ENCODE data around the gene SAYSD1.

SAYSD1 gene

DNA sequence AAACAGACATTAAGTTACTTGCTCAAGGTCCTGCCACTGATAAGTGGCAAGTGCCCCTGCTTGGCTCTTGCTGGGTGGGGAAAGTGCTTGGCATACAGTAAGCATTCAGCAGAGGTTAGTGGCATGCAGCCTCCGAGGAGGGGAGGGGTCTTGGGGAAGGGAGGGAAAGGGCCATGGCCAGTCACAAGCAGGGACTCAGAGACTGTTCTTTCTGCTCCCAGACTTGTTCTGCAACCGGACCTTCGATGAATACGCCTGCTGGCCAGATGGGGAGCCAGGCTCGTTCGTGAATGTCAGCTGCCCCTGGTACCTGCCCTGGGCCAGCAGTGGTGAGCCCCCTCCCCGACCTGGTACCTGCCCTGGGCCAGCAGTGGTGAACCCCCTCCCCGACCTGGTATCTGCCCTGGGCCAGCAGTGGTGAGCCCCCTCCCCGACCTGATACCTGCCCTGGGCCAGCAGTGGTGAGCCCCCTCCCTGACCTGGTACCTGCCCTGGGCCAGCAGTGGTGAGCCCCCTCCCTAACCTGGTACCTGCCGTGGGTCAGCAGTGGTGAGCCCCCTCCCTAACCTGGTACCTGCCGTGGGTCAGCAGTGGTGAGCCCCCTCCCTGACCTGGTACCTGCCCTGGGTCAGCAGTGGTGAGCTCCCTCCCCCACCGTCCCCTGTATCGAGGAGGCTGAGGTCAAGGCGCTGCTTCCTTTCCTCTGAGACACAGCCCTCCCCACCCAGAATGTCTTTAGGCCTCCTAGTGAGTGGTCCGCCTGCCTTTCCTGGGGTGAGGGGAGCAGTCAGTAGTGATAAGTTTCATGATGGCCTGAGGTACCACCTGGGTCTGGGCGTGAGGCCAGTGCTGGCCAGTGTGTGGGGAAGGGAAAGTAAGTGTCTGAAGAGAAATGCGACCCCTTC lies 57.5 kb downstream of the SAYSD1 start:
- no peak for DNase-seq

DNA sequence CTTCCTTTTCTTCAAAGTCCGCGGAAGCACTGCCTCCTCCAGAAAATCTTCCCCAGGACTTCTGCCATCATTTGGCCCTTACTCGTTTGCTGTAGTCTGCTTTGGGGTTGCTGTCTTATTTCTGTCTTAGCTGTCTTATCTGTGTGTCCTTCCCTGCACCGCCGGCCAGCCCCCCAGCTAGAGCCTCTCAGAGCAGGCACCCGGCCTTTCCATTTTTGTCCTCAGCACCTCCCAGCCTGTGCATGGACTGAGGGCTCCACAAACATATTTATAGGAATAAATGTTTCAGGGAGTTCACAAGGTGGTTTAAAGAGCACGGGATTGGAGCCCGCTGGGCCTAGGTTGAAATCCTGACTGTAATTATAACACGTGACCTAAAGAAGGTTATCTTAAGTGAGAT lies 58.3 kb downstream of the SAYSD1 start:
- DNase-seq = no peak

DNA sequence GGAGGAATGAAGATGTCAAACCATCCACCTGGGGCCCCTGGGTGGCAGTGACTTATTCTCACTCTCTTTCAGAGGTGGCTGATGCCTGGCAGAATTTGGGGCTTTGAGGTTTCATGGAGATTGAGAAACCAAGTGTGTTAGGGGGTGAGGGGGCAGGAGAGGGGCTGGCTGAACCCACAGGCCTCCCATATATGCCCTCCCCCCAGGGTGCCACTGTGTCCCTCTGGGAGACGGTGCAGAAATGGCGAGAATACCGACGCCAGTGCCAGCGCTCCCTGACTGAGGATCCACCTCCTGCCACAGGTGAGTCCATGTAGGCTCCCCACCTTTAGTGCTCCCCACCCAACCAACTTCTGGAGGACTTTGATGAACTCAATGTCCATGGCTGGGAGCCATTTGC lies 58.8 kb downstream of the SAYSD1 start:
- DNase-seq = no peak

DNA sequence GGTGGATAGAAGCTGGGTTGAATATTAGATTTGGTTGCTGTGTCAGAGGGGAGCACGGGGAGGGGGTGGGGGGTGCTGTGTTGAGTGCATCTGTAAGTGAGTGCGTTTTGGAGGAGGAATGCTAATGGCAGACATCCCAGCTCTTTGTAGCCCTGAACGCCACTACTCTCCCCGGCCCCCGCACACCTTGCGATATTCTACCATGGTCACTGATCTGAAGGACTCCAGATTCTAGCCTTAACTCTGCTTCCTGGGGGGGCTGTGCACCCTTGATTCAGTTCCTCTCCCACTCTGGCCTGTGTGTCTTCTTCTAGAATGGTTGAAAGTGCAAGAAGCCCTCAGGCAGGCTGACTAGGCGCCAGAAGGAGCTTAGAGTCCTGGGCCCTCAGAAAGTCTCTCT lies 59.3 kb downstream of the SAYSD1 start:
- DNase-seq = no peak

DNA sequence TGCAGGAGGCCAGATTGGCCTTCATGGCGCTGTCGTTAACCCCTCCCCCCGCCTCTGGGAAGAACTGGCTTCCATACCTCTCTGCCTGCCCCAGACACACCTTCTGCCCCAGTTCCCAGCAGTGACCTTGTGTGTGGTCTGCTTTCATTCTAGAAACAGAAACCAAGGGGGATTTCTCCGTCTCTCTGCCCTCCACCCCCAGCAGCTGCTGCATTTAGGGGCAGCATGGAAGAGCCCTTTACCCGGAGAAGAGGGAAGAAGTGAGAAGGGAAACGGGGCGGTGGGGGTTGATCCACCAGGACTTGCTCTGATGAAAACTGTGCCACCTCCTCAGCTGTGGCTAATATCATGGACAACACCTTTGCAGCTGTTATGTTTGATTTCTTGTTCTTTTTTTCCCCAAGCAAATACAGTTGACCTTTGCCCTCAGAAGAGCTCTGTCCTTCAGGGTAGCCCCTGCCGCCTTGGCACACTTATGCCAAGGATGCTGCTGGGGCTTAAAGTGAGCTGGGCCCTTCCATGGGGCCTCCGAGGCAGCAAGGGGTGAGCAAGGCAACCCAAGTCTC lies 60.3 kb downstream of the SAYSD1 start:
- no peak for DNase-seq
